ENCODE data around the gene MGA. TPM values are rescaled to one million over a fixed set of nuclear protein-coding genes. Genes with fewer than 3 reads are reported as not detected.
A peak's percentile ranks its signal among the peaks of the same experiment; 100 is the strongest.

The MGA gene
- total RNA-seq, 1 experiment from 2014 or later = 35.9 TPM

DNA sequence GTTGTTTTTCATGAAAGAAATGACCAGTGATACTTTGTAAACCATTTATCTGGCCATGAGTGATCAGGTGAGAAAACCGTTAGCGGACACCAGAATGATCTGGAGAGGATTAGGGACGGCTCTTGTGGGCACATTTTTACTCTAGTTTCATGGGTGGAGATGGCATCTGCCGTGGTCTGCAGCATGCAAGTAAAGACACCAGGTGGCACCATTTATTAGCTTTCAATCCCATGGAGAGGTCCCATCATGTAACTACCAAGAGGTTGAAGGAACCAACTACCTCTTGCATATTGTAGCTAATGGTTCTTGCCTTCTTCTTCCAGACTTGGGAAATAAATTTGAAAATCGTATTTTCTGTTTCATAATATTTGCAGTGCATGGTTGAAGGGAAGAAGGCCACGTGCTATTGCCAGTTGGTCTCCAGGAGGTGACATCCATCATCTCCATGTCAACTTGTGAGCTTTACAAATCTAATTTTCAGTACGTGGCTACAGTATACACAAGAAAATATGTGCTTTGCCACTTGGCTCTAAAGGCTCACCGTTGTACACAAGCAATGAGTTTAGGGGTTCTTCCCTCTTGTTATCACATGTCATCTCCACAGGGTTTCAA, 112.6 kb downstream of the MGA start:
- DNase-seq (ENCODE audit: low spot score) = peak; percentile 48
- Mint-ChIP-seq H3K27me3 (ENCODE audit: low read depth) (no peaks in the 10 kb centered on the region), H3K4me3 (peak overlapping the region; percentile 86), H3K36me3 (no peaks in the 10 kb centered on the region), H3K9me3 (no peaks in the 10 kb centered on the region), H3K27ac (peak overlapping the region; percentile 100), H3K4me1 (peaks cover 34% of the 10 kb centered on the region)
- peak; percentile 3; the same call in 1 of the 2 replicates for ATAC-seq
- ChIA-PET CTCF (interaction anchor here (0.6 to 4.5 kb wide), 37 partner anchors 8 to 312 kb away, joined by 3 to 158 read pairs (median 4); partner anchors contain the start of genes EHD4, JMJD7 and MGA), POLR2A (interaction anchor here (0.5 to 2.4 kb wide), 4 partner anchors 14 to 211 kb away, joined by 3 to 13 read pairs (median 6); no protein-coding TSS in a partner anchor)
- TF ChIP-seq, protein P1, sequence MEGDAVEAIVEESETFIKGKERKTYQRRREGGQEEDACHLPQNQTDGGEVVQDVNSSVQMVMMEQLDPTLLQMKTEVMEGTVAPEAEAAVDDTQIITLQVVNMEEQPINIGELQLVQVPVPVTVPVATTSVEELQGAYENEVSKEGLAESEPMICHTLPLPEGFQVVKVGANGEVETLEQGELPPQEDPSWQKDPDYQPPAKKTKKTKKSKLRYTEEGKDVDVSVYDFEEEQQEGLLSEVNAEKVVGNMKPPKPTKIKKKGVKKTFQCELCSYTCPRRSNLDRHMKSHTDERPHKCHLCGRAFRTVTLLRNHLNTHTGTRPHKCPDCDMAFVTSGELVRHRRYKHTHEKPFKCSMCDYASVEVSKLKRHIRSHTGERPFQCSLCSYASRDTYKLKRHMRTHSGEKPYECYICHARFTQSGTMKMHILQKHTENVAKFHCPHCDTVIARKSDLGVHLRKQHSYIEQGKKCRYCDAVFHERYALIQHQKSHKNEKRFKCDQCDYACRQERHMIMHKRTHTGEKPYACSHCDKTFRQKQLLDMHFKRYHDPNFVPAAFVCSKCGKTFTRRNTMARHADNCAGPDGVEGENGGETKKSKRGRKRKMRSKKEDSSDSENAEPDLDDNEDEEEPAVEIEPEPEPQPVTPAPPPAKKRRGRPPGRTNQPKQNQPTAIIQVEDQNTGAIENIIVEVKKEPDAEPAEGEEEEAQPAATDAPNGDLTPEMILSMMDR (IDR thresholded peaks at IDR 0.05) = peak; percentile 36; the same call in 1 of the 2 replicates
- TF ChIP-seq ZNF219 (CRISPR knock-in tag; IDR thresholded peaks at IDR 0.05; ENCODE audit: borderline replicate concordance) = no peak
- TF ChIP-seq RELA (CRISPR knock-in tag; IDR thresholded peaks at IDR 0.05; ENCODE audit: borderline replicate concordance) = no peak

DNA sequence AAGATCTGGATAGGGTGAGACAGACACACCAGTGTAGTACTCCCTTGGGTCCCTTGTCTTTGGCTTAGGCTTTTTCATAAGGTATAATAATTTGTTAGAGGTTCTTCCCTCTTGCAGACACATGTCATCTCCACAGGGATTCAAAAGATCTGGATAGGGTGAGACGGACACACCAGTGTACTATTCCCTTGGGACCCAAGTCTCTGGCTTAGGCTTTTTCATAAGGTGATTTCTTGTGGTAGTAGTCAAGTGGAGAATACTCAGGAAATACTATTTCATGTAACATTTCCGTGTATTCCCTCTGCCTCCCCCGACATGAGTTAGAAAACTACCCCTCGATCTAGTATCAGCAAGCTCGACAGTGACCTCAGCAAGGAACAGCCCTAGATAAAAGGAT, 113.1 kb downstream of the MGA start:
- H3K36me3 Mint-ChIP-seq = no peaks in the 10 kb centered on the region
- no peaks in the 10 kb centered on the region for H3K9me3 Mint-ChIP-seq
- H3K4me1 Mint-ChIP-seq = peaks cover 38% of the 10 kb centered on the region
- no peak for TF ChIP-seq ZNF232 (CRISPR knock-in tag; IDR thresholded peaks at IDR 0.05)
- TF ChIP-seq, protein P2, sequence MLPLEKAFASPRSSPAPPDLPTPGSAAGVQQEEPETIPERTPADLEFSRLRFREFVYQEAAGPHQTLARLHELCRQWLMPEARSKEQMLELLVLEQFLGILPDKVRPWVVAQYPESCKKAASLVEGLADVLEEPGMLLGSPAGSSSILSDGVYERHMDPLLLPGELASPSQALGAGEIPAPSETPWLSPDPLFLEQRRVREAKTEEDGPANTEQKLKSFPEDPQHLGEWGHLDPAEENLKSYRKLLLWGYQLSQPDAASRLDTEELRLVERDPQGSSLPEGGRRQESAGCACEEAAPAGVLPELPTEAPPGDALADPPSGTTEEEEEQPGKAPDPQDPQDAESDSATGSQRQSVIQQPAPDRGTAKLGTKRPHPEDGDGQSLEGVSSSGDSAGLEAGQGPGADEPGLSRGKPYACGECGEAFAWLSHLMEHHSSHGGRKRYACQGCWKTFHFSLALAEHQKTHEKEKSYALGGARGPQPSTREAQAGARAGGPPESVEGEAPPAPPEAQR (CRISPR knock-in tag; IDR thresholded peaks at IDR 0.05) = no peak
- no peak for TF ChIP-seq CREM (CRISPR knock-in tag; IDR thresholded peaks at IDR 0.05)
- no peak for TF ChIP-seq ZNF396 (CRISPR knock-in tag; IDR thresholded peaks at IDR 0.05; ENCODE audit: borderline replicate concordance)
- no peak for TF ChIP-seq JAZF1 (CRISPR knock-in tag; IDR thresholded peaks at IDR 0.05)
- no peak for TF ChIP-seq NFE2L1 (CRISPR knock-in tag; IDR thresholded peaks at IDR 0.05)
- TF ChIP-seq, protein P3, sequence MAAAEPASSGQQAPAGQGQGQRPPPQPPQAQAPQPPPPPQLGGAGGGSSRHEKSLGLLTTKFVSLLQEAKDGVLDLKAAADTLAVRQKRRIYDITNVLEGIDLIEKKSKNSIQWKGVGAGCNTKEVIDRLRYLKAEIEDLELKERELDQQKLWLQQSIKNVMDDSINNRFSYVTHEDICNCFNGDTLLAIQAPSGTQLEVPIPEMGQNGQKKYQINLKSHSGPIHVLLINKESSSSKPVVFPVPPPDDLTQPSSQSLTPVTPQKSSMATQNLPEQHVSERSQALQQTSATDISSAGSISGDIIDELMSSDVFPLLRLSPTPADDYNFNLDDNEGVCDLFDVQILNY (CRISPR knock-in tag; IDR thresholded peaks at IDR 0.05) = no peak
- TF ChIP-seq, protein P4, sequence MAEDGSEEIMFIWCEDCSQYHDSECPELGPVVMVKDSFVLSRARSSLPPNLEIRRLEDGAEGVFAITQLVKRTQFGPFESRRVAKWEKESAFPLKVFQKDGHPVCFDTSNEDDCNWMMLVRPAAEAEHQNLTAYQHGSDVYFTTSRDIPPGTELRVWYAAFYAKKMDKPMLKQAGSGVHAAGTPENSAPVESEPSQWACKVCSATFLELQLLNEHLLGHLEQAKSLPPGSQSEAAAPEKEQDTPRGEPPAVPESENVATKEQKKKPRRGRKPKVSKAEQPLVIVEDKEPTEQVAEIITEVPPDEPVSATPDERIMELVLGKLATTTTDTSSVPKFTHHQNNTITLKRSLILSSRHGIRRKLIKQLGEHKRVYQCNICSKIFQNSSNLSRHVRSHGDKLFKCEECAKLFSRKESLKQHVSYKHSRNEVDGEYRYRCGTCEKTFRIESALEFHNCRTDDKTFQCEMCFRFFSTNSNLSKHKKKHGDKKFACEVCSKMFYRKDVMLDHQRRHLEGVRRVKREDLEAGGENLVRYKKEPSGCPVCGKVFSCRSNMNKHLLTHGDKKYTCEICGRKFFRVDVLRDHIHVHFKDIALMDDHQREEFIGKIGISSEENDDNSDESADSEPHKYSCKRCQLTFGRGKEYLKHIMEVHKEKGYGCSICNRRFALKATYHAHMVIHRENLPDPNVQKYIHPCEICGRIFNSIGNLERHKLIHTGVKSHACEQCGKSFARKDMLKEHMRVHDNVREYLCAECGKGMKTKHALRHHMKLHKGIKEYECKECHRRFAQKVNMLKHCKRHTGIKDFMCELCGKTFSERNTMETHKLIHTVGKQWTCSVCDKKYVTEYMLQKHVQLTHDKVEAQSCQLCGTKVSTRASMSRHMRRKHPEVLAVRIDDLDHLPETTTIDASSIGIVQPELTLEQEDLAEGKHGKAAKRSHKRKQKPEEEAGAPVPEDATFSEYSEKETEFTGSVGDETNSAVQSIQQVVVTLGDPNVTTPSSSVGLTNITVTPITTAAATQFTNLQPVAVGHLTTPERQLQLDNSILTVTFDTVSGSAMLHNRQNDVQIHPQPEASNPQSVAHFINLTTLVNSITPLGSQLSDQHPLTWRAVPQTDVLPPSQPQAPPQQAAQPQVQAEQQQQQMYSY (CRISPR knock-in tag; IDR thresholded peaks at IDR 0.05) = no peak
- TF ChIP-seq ZNF423 (CRISPR knock-in tag; IDR thresholded peaks at IDR 0.05) = no peak
- no peak for TF ChIP-seq MXD4 (CRISPR knock-in tag; IDR thresholded peaks at IDR 0.05; ENCODE audit: borderline replicate concordance)
- TF ChIP-seq, protein P5, sequence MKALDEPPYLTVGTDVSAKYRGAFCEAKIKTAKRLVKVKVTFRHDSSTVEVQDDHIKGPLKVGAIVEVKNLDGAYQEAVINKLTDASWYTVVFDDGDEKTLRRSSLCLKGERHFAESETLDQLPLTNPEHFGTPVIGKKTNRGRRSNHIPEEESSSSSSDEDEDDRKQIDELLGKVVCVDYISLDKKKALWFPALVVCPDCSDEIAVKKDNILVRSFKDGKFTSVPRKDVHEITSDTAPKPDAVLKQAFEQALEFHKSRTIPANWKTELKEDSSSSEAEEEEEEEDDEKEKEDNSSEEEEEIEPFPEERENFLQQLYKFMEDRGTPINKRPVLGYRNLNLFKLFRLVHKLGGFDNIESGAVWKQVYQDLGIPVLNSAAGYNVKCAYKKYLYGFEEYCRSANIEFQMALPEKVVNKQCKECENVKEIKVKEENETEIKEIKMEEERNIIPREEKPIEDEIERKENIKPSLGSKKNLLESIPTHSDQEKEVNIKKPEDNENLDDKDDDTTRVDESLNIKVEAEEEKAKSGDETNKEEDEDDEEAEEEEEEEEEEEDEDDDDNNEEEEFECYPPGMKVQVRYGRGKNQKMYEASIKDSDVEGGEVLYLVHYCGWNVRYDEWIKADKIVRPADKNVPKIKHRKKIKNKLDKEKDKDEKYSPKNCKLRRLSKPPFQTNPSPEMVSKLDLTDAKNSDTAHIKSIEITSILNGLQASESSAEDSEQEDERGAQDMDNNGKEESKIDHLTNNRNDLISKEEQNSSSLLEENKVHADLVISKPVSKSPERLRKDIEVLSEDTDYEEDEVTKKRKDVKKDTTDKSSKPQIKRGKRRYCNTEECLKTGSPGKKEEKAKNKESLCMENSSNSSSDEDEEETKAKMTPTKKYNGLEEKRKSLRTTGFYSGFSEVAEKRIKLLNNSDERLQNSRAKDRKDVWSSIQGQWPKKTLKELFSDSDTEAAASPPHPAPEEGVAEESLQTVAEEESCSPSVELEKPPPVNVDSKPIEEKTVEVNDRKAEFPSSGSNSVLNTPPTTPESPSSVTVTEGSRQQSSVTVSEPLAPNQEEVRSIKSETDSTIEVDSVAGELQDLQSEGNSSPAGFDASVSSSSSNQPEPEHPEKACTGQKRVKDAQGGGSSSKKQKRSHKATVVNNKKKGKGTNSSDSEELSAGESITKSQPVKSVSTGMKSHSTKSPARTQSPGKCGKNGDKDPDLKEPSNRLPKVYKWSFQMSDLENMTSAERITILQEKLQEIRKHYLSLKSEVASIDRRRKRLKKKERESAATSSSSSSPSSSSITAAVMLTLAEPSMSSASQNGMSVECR (CRISPR knock-in tag; IDR thresholded peaks at IDR 0.05; ENCODE audit: borderline replicate concordance) = no peak
- TF ChIP-seq, protein P6, sequence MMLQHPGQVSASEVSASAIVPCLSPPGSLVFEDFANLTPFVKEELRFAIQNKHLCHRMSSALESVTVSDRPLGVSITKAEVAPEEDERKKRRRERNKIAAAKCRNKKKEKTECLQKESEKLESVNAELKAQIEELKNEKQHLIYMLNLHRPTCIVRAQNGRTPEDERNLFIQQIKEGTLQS (CRISPR knock-in tag; conservative IDR thresholded peaks at IDR 0.05) = no peak
- TF ChIP-seq ZNF416 (CRISPR knock-in tag; IDR thresholded peaks at IDR 0.05) = no peak
- TF ChIP-seq, protein P7, sequence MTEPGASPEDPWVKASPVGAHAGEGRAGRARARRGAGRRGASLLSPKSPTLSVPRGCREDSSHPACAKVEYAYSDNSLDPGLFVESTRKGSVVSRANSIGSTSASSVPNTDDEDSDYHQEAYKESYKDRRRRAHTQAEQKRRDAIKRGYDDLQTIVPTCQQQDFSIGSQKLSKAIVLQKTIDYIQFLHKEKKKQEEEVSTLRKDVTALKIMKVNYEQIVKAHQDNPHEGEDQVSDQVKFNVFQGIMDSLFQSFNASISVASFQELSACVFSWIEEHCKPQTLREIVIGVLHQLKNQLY (CRISPR knock-in tag; IDR thresholded peaks at IDR 0.05) = no peak
- no peak for TF ChIP-seq NFATC4 (CRISPR knock-in tag; IDR thresholded peaks at IDR 0.05)
- no peak for TF ChIP-seq NR1H2 (CRISPR knock-in tag; IDR thresholded peaks at IDR 0.05)
- ChIA-PET CTCF (interaction anchor here (0.6 to 4.5 kb wide), 43 partner anchors 8 to 311 kb away, joined by 3 to 158 read pairs (median 6); partner anchors contain the start of genes EHD4, JMJD7 and MGA), POLR2A (interaction anchor here (0.5 to 2.4 kb wide), 14 partner anchors 9 to 230 kb away, joined by 3 to 15 read pairs (median 4); partner anchors contain the start of genes EHD4, JMJD7 and RPAP1)
- H3K27ac Mint-ChIP-seq = peak overlapping the region; percentile 100
- DNase-seq (ENCODE audit: low spot score) = no peak
- ATAC-seq = no peak
- H3K4me3 Mint-ChIP-seq = peak overlapping the region; percentile 86
- no peaks in the 10 kb centered on the region for H3K27me3 Mint-ChIP-seq (ENCODE audit: low read depth)

All from WTC11 (cell line).